ACHN (cell line): ENCODE measurements around the gene ATP6V0C.
"Not testable (repeated sequence)": the region's sequence is repeated elsewhere in the genome, so short reads cannot be mapped to it uniquely, and the experiment has no call there.

Experiments used
- DNase-seq: peaks from one replicate; pipeline ENCODE4 v3.0.0-alpha.2; 2015
- in situ Hi-C: cut with HindIII; loops from 2 replicates; pipeline ENCODE4 v1.10.0; 2017; ENCODE audit warnings: low sequenced_read_pairs, low pct_ligation_motif_present, low pct_unique_long_range_greater_than_20kb

The ATP6V0C gene

GRCh38 chr16:2473446-2473926 lies 40.3 kb upstream of the ATP6V0C start:
- in situ Hi-C loops, result loop anchor here (25.0 kb wide), 1 partner anchor 311 kb away; the partner anchor contains the start of gene TRAF7
- DNase-seq, result peak; percentile 28

- peak; percentile 67 for DNase-seq
- in situ Hi-C loops, result loop anchor here (25.0 kb wide), 1 partner anchor 312 kb away; the partner anchor contains the start of gene TRAF7
Measured at GRCh38 chr16:2473999-2474876, 39.5 kb upstream of the ATP6V0C start.

DNA sequence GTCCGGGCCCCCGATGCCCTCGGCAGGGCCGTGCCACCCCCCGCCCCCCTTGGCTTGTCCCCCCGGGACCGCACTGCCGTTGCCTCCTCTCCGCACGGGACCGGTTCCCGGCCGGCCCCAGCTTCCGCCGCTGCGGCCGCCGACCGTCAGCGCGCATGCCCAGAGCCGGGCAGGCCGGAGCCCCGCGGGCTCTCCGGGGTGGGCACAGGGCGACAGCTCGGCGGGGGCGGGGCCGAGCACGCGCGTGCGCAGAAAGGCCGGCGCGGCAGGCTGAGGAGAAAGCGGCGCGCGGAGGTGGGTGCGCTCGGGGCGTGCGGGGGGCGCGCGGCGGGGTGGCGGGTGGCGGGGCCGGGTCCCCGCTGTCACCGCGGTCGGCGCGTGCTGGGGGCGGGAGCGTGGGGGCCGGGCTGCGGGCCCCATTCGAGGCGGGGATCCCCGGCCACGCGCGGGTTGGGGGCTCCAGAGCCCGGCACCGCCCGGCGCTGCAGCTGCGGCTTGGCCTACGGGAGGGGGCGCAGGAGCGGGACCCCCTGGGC lies 38.8 kb upstream of the ATP6V0C start, which contains the start of gene TBC1D24:
TSS of gene TBC1D24 (plus strand) at position 251 of the 536 bp plus-strand sequence. CDS start 21,022 bp downstream, outside the sequence.
- peak; percentile 90 for DNase-seq
- in situ Hi-C loops, result loop anchor here (25.0 kb wide), 1 partner anchor 313 kb away; the partner anchor contains the start of gene TRAF7

DNA sequence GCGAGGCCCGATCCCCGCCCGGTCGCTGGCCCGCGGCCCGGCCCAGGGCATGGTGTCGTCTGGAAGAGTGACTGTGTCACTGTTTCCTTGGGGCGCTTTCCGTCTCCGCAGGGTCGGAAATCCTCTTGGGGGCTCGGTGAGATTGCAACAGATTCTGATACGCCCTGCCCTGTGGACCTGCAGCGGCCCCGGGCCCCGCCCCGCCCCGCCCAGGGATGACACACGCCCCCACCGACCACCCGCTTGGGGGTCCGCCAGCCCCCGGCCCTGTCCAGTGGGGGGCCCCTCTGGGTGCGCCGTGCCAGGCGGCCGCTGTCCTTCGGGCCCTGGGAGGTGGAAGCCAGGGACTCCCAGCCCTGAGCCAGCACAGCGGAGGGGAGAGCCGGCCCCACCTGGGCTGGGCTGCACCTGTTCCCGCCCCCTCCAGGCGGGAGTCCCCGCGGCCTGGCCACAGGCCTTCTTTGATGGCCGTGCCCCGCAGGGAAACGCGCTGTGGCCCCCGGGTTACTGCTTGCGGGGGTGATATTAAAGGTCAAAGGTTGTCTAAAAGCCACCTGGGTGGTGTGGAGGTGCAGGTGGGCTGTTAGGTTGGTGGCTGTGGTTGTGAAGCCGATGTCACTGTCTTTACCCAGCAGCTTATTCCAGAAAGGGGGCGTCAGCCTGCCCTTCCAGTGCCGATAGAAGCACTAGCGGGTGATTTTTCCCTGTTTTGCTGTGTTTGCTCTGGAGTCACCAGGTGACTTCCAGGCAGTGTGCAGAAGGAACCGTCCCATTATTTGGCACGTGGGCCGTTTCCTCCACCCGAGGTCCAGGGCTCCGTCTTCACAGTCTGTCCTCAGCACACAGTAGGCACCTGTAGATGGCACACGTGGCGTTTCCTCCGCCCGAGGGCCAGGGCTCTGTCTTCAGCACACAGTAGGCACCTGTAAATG lies 38.1 kb upstream of the ATP6V0C start:
- in situ Hi-C loops, result no loop called here
- no peak for DNase-seq

- in situ Hi-C loops, result no loop called here
- no peak for DNase-seq
Measured at GRCh38 chr16:2476345-2476720, 37.4 kb upstream of the ATP6V0C start.

GRCh38 chr16:2476741-2477140 lies 37.0 kb upstream of the ATP6V0C start:
- in situ Hi-C loops, result no loop called here

DNA sequence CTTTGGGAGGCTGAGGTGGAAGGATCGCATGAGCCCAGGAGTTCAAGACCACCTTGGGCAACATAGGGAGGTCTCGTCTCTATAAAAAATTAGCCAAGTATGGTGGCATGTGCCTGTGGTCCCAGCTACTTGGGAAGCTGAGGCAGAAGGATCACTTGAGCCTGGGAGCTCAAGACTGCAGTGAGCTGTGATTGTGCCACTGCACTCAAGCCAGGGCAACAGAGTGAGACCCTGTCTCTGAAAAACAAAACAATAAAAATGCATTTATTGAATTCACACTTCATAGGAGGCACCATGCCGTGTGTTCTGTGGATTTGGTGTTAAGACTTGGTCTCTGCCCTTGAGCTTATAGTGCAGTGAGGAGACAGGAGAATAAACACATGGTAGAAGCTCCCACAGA lies 36.4 kb upstream of the ATP6V0C start:
- in situ Hi-C loops, result no loop called here

More at GRCh38 chr16:2476741-2477140, 37.0 kb upstream of the ATP6V0C start:
- DNase-seq, result no peak

DNA sequence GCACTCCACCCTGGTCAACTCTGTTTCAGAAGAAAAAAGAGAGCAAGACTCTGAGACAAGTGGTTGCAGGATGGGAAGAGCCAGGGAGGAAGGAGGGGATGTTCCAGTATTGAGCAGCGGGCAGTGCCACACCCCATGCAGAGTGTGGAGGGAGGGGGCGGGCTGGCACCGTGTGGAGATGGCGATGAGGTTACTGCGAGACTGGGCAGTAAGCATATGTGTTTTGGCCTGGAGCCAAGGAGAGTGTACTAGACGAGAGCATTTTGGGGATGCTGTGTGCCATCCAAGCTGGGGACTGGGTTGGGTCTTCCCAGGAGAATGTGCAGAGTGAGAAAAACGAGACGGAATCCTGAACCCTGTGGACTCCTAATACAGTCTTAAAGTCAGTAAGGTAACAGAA lies 35.5 kb upstream of the ATP6V0C start:
- no peak for DNase-seq
- in situ Hi-C loops, result no loop called here

More for the DNA sequence above, 36.4 kb upstream of the ATP6V0C start:
- DNase-seq, result no peak

DNA sequence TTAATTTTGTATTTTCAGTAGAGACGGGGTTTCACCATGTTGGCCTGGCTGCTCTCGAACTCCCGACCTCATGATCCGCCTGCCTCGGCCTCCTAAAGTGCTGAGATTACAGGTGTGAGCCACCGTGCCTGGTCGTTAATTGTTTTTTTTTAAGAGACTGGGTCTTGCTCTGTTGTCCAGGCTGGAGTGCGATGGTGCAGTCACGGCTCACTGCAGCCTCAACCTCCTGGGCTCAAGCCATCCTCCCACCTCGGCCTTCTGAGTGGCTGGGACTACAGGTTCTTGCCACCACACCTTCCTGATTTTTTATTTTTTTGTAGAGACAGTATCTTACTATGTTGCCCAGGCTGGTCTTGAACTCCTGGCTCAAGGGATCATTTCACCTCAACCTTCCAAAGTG lies 33.8 kb upstream of the ATP6V0C start:
- DNase-seq, in situ Hi-C loops: not testable (repeated sequence)

- DNase-seq, result no peak
- in situ Hi-C loops, result no loop called here
Measured at GRCh38 chr16:2480948-2481347, 32.8 kb upstream of the ATP6V0C start.

DNA sequence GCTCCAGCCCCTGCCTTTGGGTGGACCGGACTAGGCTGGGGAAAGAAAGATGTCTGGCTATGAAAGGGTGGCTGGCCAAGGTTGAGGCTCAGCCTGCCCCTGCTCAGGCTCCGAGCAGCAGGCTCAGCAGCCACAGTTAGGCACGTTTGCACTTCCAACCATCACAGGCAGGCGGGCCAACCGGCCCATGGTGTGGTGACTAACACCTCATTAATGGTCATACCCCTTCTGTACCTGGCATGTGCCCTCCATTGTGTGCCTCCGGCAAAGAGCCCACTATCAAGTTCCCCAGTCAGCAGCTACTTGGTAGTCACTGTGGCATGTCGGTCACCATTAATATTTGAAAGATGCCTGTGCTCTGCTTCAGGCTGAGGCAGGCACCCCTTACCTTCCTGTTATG lies 32.1 kb upstream of the ATP6V0C start:
- in situ Hi-C loops, result no loop called here
- no peak for DNase-seq

DNA sequence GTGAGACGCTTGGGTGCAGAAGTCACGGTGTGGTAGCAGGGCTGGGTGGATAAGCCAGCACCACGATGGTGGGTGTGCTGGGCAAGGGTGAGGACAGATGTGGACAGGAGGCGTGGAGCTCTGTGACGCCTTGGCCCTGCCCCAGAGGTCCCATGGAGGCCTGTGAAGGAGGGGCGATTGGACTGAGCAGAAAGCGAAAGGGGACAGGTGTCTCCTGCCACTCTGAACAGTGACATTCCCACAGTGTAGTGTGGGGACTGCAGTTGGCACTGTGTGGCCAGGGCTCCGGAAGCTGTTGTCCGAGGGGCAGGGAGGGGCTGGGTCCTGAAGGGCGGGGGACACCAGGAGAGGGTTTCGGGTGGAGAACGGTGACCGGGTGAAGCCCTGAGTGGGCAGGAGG lies 31.5 kb upstream of the ATP6V0C start:
- DNase-seq, result no peak
- in situ Hi-C loops, result no loop called here

DNA sequence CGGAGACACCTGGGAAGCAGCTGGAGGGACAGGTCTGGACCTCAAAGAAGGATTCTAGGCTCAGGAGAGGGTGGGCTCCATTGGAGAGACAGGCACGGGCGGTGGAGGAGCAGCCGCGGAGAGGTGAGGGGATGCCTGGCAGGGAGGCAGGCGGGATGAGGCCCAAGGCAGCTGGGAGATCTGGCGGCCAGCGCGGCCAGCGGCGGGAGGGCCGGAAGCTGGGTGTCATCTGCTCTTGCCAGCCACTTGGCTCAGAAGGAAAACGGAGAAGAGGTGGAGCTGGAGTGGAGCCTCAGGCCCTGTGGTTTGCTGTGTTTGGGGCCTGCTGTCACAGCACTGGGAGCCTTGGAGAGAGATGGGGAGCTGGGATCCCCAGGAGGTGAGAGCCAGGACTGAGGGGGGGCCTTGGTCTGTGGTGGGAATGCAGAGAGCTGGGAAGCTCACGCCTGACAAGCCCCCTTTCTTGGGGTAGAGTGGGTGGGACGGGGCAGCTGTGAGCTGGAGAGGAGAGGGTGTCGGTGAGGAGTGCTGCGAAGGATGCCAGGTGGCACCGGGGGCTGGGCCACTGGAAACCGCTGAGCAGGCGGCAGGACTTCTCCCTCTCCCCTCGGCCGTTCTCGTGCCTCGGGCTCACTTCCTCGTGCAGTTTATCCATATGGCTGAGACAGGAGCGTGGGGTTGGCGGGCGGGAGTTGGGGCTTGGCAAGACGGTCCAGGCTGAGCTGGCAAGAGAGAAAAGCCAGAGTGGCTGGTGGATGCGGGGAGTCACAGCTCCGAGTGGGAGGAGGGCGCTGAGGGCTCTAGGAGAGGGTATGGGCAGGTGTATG lies 30.8 kb upstream of the ATP6V0C start:
- DNase-seq, result no peak
- in situ Hi-C loops, result no loop called here

GRCh38 chr16:2483939-2484897 lies 29.5 kb upstream of the ATP6V0C start:
- DNase-seq, result no peak
- in situ Hi-C loops, result no loop called here

GRCh38 chr16:2484898-2485508 lies 28.7 kb upstream of the ATP6V0C start:
- in situ Hi-C loops, result no loop called here
- no peak for DNase-seq

- in situ Hi-C loops, result no loop called here
- DNase-seq, result no peak
Measured at GRCh38 chr16:2485811-2486507, 27.8 kb upstream of the ATP6V0C start.
